K562 (cell line): Measurements from ENCODE around the gene COMTD1. TPM values are rescaled to one million over a fixed set of nuclear protein-coding genes. Genes with fewer than 3 reads are reported as not detected.

Experiments
- CBX1 ChIP-seq: sonication (generic); IDR thresholded peaks from 2 replicates; pipeline ENCODE4 v1.6.1; 2016; ENCODE audit warnings: antibody characterized with exemption, low read depth, mild to moderate bottlenecking
- CEBPB ChIP-seq: fragments of 450-650 bp; IDR thresholded peaks from 2 replicates; pipeline ENCODE4 v1.6.1; 2016; ENCODE audit warnings: missing genetic modification characterization, missing compliant biosample characterization
- CHD2 ChIP-seq: IDR thresholded peaks from 2 replicates; pipeline ENCODE4 v1.6.1; 2011; ENCODE audit warnings: low read depth, low read length
- CREBBP ChIP-seq: IDR thresholded peaks from one replicate; pipeline ENCODE4 v1.6.1; 2012; ENCODE audit warnings: low read depth, mild to moderate bottlenecking, control low read depth, inconsistent platforms, low read length
- KDM5B ChIP-seq: fragments of 200-600 bp; sonication (generic); IDR thresholded peaks from 2 replicates; pipeline ENCODE4 v1.6.1; 2012; ENCODE audit warnings: low read depth, mild to moderate bottlenecking, moderate library complexity, low read length, control low read depth, inconsistent platforms; ENCODE audit not compliant: insufficient replicate concordance
- MECOM ChIP-seq: fragments of 250-450 bp; sonication (Bioruptor Pico); IDR thresholded peaks from 2 replicates; pipeline ENCODE4 v1.8.0; 2022; ENCODE audit warnings: inconsistent platforms
- NFIX ChIP-seq: fragments of 250-450 bp; sonication (Bioruptor Pico); IDR thresholded peaks from 2 replicates; pipeline ENCODE4 v1.4.0; 2020; ENCODE audit warnings: low read depth, mild to moderate bottlenecking, moderate library complexity
- PHF8 ChIP-seq: fragments of 200-600 bp; sonication (generic); IDR thresholded peaks from 2 replicates; pipeline ENCODE4 v1.6.1; 2012; ENCODE audit warnings: mixed run types, mild to moderate bottlenecking, inconsistent platforms, low read length, moderate library complexity, borderline replicate concordance
- RBFOX2 ChIP-seq: fragments of 200-400 bp; formaldehyde crosslinking; IDR thresholded peaks from 2 replicates; pipeline ENCODE4 v1.6.1; 2017; ENCODE audit warnings: low read depth, mild to moderate bottlenecking, low read length, moderate library complexity
- ZNF263 ChIP-seq: sonication (generic); formaldehyde crosslinking; IDR thresholded peaks from 2 replicates; pipeline ENCODE4 v1.8.0; 2022; ENCODE audit warnings: mild to moderate bottlenecking, missing genetic modification reagents, borderline replicate concordance
- ZNF408 ChIP-seq: fragments of 250-450 bp; sonication (Bioruptor Pico); IDR thresholded peaks from 2 replicates; pipeline ENCODE4 v1.4.0; 2020; ENCODE audit warnings: low read depth, mild to moderate bottlenecking, moderate library complexity
- polyA plus RNA-seq, 8 experiments: library from polyadenylated mRNA; depleted of rRNA in 4 of 8; stranded (reverse) in 5 of 8; unstranded in 3 of 8; fragments of >200 nt; fragmentation: Nextera tagmentation in 2 of 8; fragmentation: Illumina TruSeq in 1 of 8; extraction: Ambion mirVana in 2 of 8; extraction: Trizol in 1 of 8; gene quantifications; 2 replicates each; pipeline versions ENCODE4 v1.2.1 to v1.2.3, GENCODE V29; 2011 to 2014; ENCODE audit warnings: inconsistent platforms in 1 of 8, missing spikeins in 1 of 8
- total RNA-seq, 7 experiments: library from RNA; depleted of rRNA in 6 of 7; stranded (reverse); fragments of >200 nt in 6 of 7; fragmentation: Illumina TruSeq in 2 of 7; extraction: Trizol in 2 of 7; gene quantifications; 2 replicates each; pipeline versions ENCODE4 v1.2.1 to v1.2.3, GENCODE V29; 2011 to 2021; ENCODE audit warnings: low replicate concordance in 1 of 7
- TF ChIP-seq, protein P1 (sequence below): sonication (generic); formaldehyde crosslinking; IDR thresholded peaks from 2 replicates; pipeline ENCODE4 v1.8.0; 2023; ENCODE audit warnings: mild to moderate bottlenecking, missing genetic modification reagents
- TF ChIP-seq, protein P2 (sequence below): sonication (generic); formaldehyde crosslinking; IDR thresholded peaks from 2 replicates; pipeline ENCODE4 v1.8.0; 2023; ENCODE audit warnings: mild to moderate bottlenecking, missing genetic modification reagents
- TF ChIP-seq, protein P3 (sequence below), 2 experiments: fragments of 450-650 bp; IDR thresholded peaks; 2 replicates each; pipeline ENCODE4 v1.6.1; 2018; ENCODE audit warnings: mild to moderate bottlenecking in 2 of 2, low read depth in 1 of 2; ENCODE audit not compliant: partially characterized antibody in 2 of 2
- TF ChIP-seq, protein P4 (sequence below): fragments of 250-450 bp; sonication (Bioruptor Pico); IDR thresholded peaks from 2 replicates; pipeline ENCODE4 v1.8.0; 2022; ENCODE audit warnings: inconsistent platforms

Gene COMTD1
- total and polyA plus RNA-seq, 9 of the 15 experiments (the other 6 are each of a cell fraction or from before 2014, with no cell fraction given), result 0.41 to 112 (median 13.7) TPM

DNA sequence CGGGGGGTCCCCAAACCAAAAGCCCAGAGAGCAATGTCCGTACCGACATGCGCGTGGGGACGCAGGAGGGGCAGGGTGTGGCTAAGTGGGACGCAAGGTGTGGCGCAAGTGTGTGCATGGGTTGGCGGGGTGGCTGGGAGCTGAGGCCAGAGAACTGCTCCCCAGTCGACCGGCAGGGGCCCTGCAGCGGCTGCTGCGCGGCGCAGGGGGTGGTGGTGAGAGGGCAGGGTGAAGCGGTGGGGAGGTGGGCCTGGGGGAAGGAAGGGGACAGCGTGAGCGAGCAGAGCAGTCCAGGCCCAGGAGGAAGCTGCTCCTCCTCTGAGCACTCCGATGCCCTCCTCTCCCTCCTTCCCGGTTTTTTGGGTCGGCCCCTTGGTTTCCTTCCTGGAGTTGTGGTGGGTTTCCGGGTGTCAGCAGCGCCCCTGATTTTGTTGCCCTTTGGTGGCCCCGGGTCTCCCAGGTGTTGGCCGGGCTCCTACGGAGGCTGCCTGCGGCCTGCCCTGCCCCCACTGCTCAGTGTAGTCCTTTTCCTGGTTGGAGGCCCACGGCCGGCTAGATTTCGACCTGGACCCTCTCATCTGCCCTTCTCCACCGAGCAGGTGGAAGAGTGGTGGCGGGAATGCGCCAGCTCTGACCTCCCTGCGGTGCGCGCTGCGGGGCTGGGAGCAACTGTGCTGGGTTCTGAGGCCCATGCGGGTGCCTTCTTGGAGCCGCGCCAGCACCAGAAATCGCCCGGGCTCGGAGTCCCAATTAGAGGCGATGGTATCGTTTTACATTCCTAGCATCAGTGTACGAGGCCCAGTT lies 40.5 kb upstream of the COMTD1 start (continued):
- TF ChIP-seq, protein P1, sequence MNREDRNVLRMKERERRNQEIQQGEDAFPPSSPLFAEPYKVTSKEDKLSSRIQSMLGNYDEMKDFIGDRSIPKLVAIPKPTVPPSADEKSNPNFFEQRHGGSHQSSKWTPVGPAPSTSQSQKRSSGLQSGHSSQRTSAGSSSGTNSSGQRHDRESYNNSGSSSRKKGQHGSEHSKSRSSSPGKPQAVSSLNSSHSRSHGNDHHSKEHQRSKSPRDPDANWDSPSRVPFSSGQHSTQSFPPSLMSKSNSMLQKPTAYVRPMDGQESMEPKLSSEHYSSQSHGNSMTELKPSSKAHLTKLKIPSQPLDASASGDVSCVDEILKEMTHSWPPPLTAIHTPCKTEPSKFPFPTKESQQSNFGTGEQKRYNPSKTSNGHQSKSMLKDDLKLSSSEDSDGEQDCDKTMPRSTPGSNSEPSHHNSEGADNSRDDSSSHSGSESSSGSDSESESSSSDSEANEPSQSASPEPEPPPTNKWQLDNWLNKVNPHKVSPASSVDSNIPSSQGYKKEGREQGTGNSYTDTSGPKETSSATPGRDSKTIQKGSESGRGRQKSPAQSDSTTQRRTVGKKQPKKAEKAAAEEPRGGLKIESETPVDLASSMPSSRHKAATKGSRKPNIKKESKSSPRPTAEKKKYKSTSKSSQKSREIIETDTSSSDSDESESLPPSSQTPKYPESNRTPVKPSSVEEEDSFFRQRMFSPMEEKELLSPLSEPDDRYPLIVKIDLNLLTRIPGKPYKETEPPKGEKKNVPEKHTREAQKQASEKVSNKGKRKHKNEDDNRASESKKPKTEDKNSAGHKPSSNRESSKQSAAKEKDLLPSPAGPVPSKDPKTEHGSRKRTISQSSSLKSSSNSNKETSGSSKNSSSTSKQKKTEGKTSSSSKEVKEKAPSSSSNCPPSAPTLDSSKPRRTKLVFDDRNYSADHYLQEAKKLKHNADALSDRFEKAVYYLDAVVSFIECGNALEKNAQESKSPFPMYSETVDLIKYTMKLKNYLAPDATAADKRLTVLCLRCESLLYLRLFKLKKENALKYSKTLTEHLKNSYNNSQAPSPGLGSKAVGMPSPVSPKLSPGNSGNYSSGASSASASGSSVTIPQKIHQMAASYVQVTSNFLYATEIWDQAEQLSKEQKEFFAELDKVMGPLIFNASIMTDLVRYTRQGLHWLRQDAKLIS, result no peak
- TF ChIP-seq, protein P2, sequence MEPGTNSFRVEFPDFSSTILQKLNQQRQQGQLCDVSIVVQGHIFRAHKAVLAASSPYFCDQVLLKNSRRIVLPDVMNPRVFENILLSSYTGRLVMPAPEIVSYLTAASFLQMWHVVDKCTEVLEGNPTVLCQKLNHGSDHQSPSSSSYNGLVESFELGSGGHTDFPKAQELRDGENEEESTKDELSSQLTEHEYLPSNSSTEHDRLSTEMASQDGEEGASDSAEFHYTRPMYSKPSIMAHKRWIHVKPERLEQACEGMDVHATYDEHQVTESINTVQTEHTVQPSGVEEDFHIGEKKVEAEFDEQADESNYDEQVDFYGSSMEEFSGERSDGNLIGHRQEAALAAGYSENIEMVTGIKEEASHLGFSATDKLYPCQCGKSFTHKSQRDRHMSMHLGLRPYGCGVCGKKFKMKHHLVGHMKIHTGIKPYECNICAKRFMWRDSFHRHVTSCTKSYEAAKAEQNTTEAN, result no peak
- TF ChIP-seq NFIX, result no peak
- peak; percentile 23; the same call in 1 of the 2 replicates for TF ChIP-seq PHF8
- TF ChIP-seq CHD2, result 0 out of 2 replicates have a peak, but pooled peaks have one; percentile 7
- no peak for TF ChIP-seq CREBBP
- TF ChIP-seq CEBPB (tag), result no peak
- TF ChIP-seq, protein P3, sequence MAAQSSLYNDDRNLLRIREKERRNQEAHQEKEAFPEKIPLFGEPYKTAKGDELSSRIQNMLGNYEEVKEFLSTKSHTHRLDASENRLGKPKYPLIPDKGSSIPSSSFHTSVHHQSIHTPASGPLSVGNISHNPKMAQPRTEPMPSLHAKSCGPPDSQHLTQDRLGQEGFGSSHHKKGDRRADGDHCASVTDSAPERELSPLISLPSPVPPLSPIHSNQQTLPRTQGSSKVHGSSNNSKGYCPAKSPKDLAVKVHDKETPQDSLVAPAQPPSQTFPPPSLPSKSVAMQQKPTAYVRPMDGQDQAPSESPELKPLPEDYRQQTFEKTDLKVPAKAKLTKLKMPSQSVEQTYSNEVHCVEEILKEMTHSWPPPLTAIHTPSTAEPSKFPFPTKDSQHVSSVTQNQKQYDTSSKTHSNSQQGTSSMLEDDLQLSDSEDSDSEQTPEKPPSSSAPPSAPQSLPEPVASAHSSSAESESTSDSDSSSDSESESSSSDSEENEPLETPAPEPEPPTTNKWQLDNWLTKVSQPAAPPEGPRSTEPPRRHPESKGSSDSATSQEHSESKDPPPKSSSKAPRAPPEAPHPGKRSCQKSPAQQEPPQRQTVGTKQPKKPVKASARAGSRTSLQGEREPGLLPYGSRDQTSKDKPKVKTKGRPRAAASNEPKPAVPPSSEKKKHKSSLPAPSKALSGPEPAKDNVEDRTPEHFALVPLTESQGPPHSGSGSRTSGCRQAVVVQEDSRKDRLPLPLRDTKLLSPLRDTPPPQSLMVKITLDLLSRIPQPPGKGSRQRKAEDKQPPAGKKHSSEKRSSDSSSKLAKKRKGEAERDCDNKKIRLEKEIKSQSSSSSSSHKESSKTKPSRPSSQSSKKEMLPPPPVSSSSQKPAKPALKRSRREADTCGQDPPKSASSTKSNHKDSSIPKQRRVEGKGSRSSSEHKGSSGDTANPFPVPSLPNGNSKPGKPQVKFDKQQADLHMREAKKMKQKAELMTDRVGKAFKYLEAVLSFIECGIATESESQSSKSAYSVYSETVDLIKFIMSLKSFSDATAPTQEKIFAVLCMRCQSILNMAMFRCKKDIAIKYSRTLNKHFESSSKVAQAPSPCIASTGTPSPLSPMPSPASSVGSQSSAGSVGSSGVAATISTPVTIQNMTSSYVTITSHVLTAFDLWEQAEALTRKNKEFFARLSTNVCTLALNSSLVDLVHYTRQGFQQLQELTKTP (IDR thresholded peaks at IDR 0.05; ENCODE audit: low read depth in 1 of 2, partially characterized antibody in 2 of 2), result no peak
- peak; percentile 39; the same call in 1 of the 2 replicates for TF ChIP-seq ZNF263
- TF ChIP-seq ZNF408 (CRISPR knock-in tag), result no peak
- peak; percentile 56 for TF ChIP-seq RBFOX2
- TF ChIP-seq MECOM (CRISPR knock-in tag), result no peak
- TF ChIP-seq, protein P4, sequence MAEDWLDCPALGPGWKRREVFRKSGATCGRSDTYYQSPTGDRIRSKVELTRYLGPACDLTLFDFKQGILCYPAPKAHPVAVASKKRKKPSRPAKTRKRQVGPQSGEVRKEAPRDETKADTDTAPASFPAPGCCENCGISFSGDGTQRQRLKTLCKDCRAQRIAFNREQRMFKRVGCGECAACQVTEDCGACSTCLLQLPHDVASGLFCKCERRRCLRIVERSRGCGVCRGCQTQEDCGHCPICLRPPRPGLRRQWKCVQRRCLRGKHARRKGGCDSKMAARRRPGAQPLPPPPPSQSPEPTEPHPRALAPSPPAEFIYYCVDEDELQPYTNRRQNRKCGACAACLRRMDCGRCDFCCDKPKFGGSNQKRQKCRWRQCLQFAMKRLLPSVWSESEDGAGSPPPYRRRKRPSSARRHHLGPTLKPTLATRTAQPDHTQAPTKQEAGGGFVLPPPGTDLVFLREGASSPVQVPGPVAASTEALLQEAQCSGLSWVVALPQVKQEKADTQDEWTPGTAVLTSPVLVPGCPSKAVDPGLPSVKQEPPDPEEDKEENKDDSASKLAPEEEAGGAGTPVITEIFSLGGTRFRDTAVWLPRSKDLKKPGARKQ, result no peak
- TF ChIP-seq CBX1, result no peak
- TF ChIP-seq KDM5B, result no peak
